ENCODE results near the gene COP1. TPM values are rescaled to one million over a fixed set of nuclear protein-coding genes. Genes with fewer than 3 reads are reported as not detected.

Gene COP1
- total RNA-seq, 4 donors from 2014 or later: 81.1 to 82.6 (median 81.5) TPM

- TF ChIP-seq CTCF (IDR thresholded peaks at IDR 0.05; ENCODE audit: low read depth): no peak
Measured at GRCh38 chr1:175944591-175944990, 262.5 kb downstream of the COP1 start.

- no peak for TF ChIP-seq CTCF (IDR thresholded peaks at IDR 0.05; ENCODE audit: low read depth)
Measured at GRCh38 chr1:175941164-175941563, 265.9 kb downstream of the COP1 start.

GRCh38 chr1:175936736-175937135, 270.4 kb downstream of the COP1 start:
- no peak for TF ChIP-seq CTCF (IDR thresholded peaks at IDR 0.05; ENCODE audit: low read depth)

GRCh38 chr1:175935566-175936115, 271.4 kb downstream of the COP1 start:
- no peak for TF ChIP-seq CTCF (IDR thresholded peaks at IDR 0.05; ENCODE audit: low read depth)

- TF ChIP-seq CTCF (IDR thresholded peaks at IDR 0.05; ENCODE audit: low read depth): no peak
Measured at GRCh38 chr1:175935166-175935565, 271.9 kb downstream of the COP1 start.

- no peak for TF ChIP-seq CTCF (IDR thresholded peaks at IDR 0.05; ENCODE audit: low read depth)
Measured at GRCh38 chr1:175933801-175934200, 273.3 kb downstream of the COP1 start.

- no peak for TF ChIP-seq CTCF (IDR thresholded peaks at IDR 0.05; ENCODE audit: low read depth)
Measured at GRCh38 chr1:175927944-175928343, 279.1 kb downstream of the COP1 start.

Measured in subcutaneous adipose tissue (tissue), 4 donors.